Subcutaneous adipose tissue (tissue), 4 donors: ENCODE measurements around the gene TECPR2. TPM values are rescaled to one million over a fixed set of nuclear protein-coding genes. Genes with fewer than 3 reads are reported as not detected.

Experiments
- total RNA-seq, 4 donors: library from RNA; depleted of rRNA; stranded (reverse); fragments of >200 nt; gene quantifications; one replicate each; pipeline ENCODE4 v1.1.0, GENCODE V29; 2016
- TF ChIP-seq, protein P1 (sequence below): fragments of 450-650 bp; IDR thresholded peaks from one replicate; pipeline ENCODE4 v1.5.1; 2016; ENCODE audit warnings: low read depth, mild to moderate bottlenecking, control low read depth, antibody characterized with exemption, moderate library complexity

Gene TECPR2
- total RNA-seq, 4 donors from 2014 or later = 14.4 to 23.0 (median 15.0) TPM

DNA sequence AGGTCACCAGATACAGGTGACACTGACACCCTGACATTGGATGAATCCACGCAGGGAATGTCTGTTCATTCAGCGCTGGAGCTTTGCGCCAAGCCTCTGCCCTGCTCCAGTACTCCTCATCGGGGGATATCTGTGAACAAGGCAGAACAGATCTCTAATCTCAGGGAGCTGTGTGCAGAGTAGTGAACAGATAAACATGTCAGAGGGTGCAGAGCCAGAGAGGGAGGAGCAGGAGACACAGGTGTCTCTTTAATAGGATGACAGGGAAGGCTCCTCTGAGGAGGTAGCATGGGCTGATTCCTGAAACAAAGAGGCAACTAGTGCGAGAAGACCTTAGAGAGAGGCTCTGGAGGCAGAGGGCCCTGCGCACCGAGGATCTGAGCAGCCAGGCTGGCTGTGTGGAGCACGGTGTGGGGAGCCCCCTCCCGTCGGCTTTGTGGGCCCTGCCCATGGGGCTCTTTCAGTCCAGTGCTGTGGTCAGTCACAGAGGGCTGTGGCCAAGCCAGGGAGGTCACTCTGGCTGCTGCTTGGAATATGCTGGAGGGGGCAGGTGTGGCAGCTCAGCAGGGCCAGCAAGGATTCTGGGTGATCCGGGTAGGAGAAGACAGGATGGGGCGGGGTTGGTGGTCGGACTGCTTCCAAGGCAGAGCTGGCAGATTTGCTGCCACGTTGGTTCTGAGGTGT lies 55.6 kb downstream of the TECPR2 start:
- TF ChIP-seq, protein P1, sequence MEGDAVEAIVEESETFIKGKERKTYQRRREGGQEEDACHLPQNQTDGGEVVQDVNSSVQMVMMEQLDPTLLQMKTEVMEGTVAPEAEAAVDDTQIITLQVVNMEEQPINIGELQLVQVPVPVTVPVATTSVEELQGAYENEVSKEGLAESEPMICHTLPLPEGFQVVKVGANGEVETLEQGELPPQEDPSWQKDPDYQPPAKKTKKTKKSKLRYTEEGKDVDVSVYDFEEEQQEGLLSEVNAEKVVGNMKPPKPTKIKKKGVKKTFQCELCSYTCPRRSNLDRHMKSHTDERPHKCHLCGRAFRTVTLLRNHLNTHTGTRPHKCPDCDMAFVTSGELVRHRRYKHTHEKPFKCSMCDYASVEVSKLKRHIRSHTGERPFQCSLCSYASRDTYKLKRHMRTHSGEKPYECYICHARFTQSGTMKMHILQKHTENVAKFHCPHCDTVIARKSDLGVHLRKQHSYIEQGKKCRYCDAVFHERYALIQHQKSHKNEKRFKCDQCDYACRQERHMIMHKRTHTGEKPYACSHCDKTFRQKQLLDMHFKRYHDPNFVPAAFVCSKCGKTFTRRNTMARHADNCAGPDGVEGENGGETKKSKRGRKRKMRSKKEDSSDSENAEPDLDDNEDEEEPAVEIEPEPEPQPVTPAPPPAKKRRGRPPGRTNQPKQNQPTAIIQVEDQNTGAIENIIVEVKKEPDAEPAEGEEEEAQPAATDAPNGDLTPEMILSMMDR = no peak

DNA sequence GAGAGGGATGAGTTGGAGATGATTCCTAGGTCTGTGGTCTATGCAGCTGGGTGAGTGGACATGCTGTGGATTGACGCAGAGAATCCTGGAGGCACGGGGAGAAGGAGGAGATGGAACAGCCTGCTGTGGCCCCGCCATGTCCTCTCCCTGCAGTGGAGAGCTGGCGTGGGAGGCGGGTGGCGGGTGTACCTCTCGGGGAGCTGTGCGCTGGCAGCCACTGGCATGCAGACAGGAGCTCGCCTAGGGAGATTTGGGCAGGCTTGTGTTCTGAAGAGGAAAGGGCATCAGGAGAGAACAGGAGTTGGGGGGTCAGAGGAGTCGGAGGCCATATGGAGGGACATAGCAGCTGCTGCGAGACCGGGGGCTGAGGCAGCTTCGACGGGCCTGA lies 56.1 kb downstream of the TECPR2 start:
- TF ChIP-seq, protein P1 = no peak

DNA sequence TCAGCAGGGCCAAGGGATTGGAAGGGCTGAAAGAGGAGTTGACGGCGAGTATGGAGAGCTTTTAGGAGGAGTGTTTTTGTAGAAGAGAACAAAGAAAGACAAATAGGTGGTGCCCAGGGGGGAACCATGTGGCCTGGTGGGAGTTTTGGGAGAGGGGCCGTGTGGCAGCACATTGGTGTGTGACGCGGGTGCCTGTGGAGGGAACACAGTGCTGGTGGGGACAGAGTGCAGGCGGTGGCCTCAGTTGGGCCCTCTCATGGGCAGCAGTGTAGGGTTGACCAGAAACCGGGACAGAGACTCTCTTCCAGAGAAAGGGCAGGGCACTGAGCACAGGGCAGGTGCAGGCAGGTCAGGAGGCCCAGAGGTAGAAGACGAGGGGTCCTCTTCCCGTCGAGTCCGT lies 56.5 kb downstream of the TECPR2 start:
- TF ChIP-seq, protein P1 = no peak

DNA sequence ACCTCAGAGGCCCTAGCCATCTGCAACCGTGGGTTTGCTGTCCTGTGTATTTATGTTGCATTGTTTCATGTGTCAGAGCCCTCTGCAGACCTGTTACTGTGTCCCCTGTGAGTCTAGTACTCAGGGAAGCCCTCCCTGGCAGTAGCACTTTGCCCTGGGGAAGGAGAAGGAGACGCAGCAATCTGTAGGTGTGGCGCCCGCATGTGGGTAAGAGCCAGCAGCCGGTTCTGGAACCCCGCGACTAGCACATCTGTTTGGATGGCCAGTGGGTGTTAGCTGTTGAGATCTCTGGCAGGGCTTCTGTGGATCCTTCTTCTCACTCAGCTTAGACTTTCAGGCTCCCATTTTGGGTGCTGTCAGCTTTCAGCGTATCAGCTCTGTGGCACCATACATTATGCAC lies 57.0 kb downstream of the TECPR2 start:
- TF ChIP-seq, protein P1 = no peak

DNA sequence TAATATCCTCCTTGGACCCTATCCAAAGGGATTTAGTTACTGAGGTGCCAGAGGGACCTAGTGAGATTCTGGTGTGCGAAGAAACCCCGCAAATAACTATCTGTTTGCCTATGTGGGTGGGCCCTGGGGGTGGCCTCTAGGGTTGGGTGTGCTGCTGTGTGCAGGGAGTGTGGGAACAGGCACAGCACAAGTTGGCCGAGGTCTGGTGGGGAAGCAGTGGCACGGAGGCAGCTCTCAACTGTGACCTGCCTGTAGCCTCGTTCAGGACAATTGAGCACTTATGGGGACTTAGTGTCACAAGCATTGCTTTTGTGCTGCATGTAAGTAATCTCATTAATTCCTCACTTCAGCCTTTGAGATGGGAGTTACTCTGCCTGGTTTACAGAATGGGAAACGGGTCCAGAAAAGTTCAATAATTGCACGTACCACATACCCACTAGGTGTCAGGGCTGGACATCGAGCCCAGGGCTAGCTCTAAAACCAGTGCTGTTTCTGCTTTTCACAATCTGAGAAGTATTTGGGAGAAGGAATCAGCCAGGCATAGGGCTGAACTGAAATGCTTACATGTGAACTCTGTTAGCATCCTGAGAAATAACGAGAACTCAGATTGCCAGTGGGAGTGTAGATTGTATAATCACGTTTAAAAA lies 58.8 kb downstream of the TECPR2 start:
- TF ChIP-seq, protein P1 = no peak

DNA sequence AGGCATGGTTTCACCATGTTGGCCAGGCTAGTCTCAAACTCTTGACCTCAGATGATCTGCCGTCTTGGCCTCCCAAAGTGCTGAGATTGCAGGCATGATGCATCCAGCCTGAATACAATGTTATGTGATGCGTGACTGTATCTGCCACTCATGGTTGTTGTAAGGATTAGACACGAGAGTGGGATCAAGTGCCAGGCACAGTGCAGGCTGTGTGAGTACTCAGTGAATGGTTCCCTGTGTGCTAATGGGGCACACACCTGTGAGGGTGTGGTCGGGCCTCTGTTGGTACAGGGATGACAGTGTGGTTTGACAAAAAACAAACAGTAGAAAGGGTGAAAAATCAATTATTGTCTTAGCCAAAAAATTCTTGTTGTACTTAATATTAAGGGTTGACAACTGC lies 61.8 kb downstream of the TECPR2 start:
- TF ChIP-seq, protein P1 = no peak

DNA sequence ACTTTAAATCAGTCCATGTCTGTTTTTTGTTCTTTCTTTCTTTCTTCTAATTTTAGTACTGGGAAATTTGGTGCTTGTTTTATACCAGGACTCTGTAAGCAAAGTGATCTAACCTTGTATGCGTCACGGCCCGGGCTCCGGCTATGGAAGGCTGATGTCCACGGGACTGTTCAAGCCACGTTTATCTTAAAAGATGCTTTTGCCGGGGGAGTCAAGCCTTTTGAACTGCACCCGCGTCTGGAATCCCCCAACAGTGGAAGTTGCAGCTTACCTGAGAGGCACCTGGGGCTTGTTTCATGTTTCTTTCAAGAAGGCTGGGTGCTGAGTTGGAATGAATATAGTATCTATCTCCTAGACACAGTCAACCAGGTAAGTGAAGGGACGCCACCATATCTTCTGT lies 62.2 kb downstream of the TECPR2 start:
- TF ChIP-seq, protein P1 = no peak
